Panc1 (cell line): ENCODE data around the gene FFAR3.

Experiments used
- CTCF ChIP-seq: fragments of 450-650 bp; IDR thresholded peaks from 2 replicates; pipeline ENCODE4 v1.5.1; 2017; ENCODE audit warnings: mild to moderate bottlenecking
- TCF7L2 ChIP-seq: IDR thresholded peaks from 2 replicates; pipeline ENCODE4 v1.6.1; 2011; ENCODE audit warnings: mild to moderate bottlenecking, low read depth, low read length, inconsistent platforms

- TF ChIP-seq TCF7L2 (no peak), CTCF (no peak)
Observed at GRCh38 chr19:35381318-35381717, 23.1 kb downstream of the FFAR3 start.
